BJ (cell line): Measurements from ENCODE around the gene DOK3. TPM values are rescaled to one million over a fixed set of nuclear protein-coding genes. Genes with fewer than 3 reads are reported as not detected.

Experiments used
- CTCF ChIA-PET: fragments of 350-600 bp; formaldehyde crosslinking; extraction: SDS; loops from one replicate; lab custom pipeline; 2021; ENCODE audit warnings: antibody characterized with exemption, inconsistent platforms; lab: Yijun Ruan, JAX
- POLR2A ChIA-PET: fragments of 300-600 bp; sonication (Branson Sonifier 250); formaldehyde crosslinking; extraction: SDS; loops from one replicate; lab custom pipeline; 2021; ENCODE audit warnings: antibody characterized with exemption; lab: Charles Lee
- DNase-seq: peaks from one replicate; pipeline ENCODE4 v3.0.0-alpha.2; 2011; ENCODE audit warnings: low read depth
- H3K27me3 ChIP-seq: 2 replicates; pipeline ENCODE4 v1.6.0; 2011; ENCODE audit warnings: low read length; ENCODE audit not compliant: control insufficient read depth, insufficient read depth
- H3K36me3 ChIP-seq: 2 replicates; pipeline ENCODE4 v1.5.1; 2011; ENCODE audit warnings: low read length; ENCODE audit not compliant: control insufficient read depth, insufficient read depth
- H3K4me3 ChIP-seq: 2 replicates; pipeline ENCODE4 v1.5.1; 2011; ENCODE audit warnings: low read depth, mild to moderate bottlenecking, control low read depth, low read length
- CTCF ChIP-seq: IDR thresholded peaks from 2 replicates; pipeline ENCODE4 v1.5.1; 2011; ENCODE audit warnings: low read depth, mild to moderate bottlenecking, control low read depth, inconsistent platforms, low read length, moderate library complexity; ENCODE audit not compliant: insufficient read depth
- polyA plus RNA-seq: library from polyadenylated mRNA; depleted of rRNA; stranded (reverse); fragments of >200 nt; gene quantifications from 2 replicates; pipeline ENCODE4 v1.2.3, GENCODE V29; 2011

The DOK3 gene
- polyA plus RNA-seq, 1 experiment = 1.2 TPM

- POLR2A ChIA-PET = interaction anchor here (0.5 kb wide), 1 partner anchor 493 kb away, joined by 6 read pairs; no protein-coding TSS in a partner anchor
- DNase-seq = no peak
Observed at GRCh38 chr5:177507165-177507564, 2.5 kb downstream of the DOK3 start.

GRCh38 chr5:177505075-177505474 is 4.6 kb downstream of the DOK3 start:
- CTCF ChIA-PET = interaction anchor here (1.0 to 1.3 kb wide), 2 partner anchors 11 to 195 kb away, joined by 3 read pairs; no protein-coding TSS in a partner anchor

More at GRCh38 chr5:177507165-177507564, 2.5 kb downstream of the DOK3 start:
- H3K27me3 ChIP-seq = no peaks in the 10 kb centered on the region
- CTCF ChIA-PET = interaction anchor here (0.6 to 1.5 kb wide), 5 partner anchors 9 to 373 kb away, joined by 3 to 5 read pairs (median 4); no protein-coding TSS in a partner anchor
- no peak overlapping the region for H3K4me3 ChIP-seq
- peaks cover 18% of the 10 kb centered on the region for H3K36me3 ChIP-seq
- TF ChIP-seq CTCF = 0 out of 2 replicates have a peak, but pooled peaks have one; percentile 21

GRCh38 chr5:177504086-177505056 is 5.3 kb downstream of the DOK3 start:
- Histone ChIP-seq H3K27me3 (no peaks in the 10 kb centered on the region), H3K36me3 (no peaks in the 10 kb centered on the region; the same call in 1 of the 2 replicates), H3K4me3 (no peak overlapping the region)
- no peak for DNase-seq
- TF ChIP-seq CTCF = no peak
- ChIA-PET POLR2A (no interaction called here), CTCF (interaction anchor here (1.0 to 1.3 kb wide), 2 partner anchors 12 kb away, joined by 3 read pairs; no protein-coding TSS in a partner anchor)

More at GRCh38 chr5:177505075-177505474, 4.6 kb downstream of the DOK3 start:
- Histone ChIP-seq H3K27me3 (no peaks in the 10 kb centered on the region), H3K36me3 (no peaks in the 10 kb centered on the region; the same call in 1 of the 2 replicates), H3K4me3 (no peak overlapping the region)
- no peak for DNase-seq
- TF ChIP-seq CTCF = no peak
- POLR2A ChIA-PET = no interaction called here

- no peak for DNase-seq
- ChIA-PET POLR2A (no interaction called here), CTCF (interaction anchor here (1.0 to 5.2 kb wide), 2 partner anchors 12 to 99 kb away, joined by 3 to 61 read pairs; no protein-coding TSS in a partner anchor)
- H3K4me3 ChIP-seq = no peak overlapping the region
- no peak for TF ChIP-seq CTCF
- H3K36me3 ChIP-seq = no peaks in the 10 kb centered on the region; the same call in 1 of the 2 replicates
- H3K27me3 ChIP-seq = no peaks in the 10 kb centered on the region
Observed at GRCh38 chr5:177503351-177504085, 6.1 kb downstream of the DOK3 start.
